GM23338 (cell line): Measurements from ENCODE around the gene TNPO1. TPM values are rescaled to one million over a fixed set of nuclear protein-coding genes. Genes with fewer than 3 reads are reported as not detected.

Source experiments
- ATAC-seq: fragments of 200-7000 bp; cut with Tn5 transposase; 3 replicates; pipeline ENCODE4 v1.9.1; 2020
- DNase-seq: peaks from one replicate; pipeline ENCODE4 v3.0.0-alpha.2; 2015; ENCODE audit warnings: low spot score
- H2AFZ ChIP-seq: fragments of 200-600 bp; sonication (generic); 2 replicates; pipeline ENCODE4 v1.8.0; 2016; ENCODE audit warnings: antibody characterized with exemption, mild to moderate bottlenecking, moderate library complexity
- H3F3A ChIP-seq: fragments of 200-600 bp; sonication (generic); replicated peaks from 2 replicates; pipeline ENCODE4 v1.8.0; 2017; ENCODE audit warnings: antibody characterized with exemption, mixed run types, low read depth
- H3K27ac ChIP-seq: fragments of 200-600 bp; sonication (generic); 2 replicates; pipeline ENCODE4 v1.6.1; 2016; ENCODE audit warnings: low read depth
- H3K27me3 ChIP-seq: fragments of 200-600 bp; sonication (generic); 2 replicates; pipeline ENCODE4 v1.8.0; 2016; ENCODE audit warnings: mild to moderate bottlenecking, mixed run types, moderate library complexity; ENCODE audit not compliant: insufficient read depth
- H3K36me3 ChIP-seq: fragments of 200-600 bp; sonication (generic); 2 replicates; pipeline ENCODE4 v1.8.0; 2016; ENCODE audit warnings: mild to moderate bottlenecking; ENCODE audit not compliant: insufficient read depth
- H3K4me1 ChIP-seq: fragments of 200-600 bp; sonication (generic); 2 replicates; pipeline ENCODE4 v1.8.0; 2016; ENCODE audit warnings: mild to moderate bottlenecking, moderate library complexity; ENCODE audit not compliant: insufficient read depth
- H3K4me2 ChIP-seq: fragments of 200-600 bp; sonication (generic); 2 replicates; pipeline ENCODE4 v1.7.1; 2017; ENCODE audit warnings: mixed run types
- H3K4me3 ChIP-seq: fragments of 200-600 bp; sonication (generic); 2 replicates; pipeline ENCODE4 v1.6.1; 2016; ENCODE audit warnings: mixed run types
- H3K79me2 ChIP-seq: fragments of 200-600 bp; sonication (generic); replicated peaks from 2 replicates; pipeline ENCODE4 v1.8.0; 2017; ENCODE audit warnings: mild to moderate bottlenecking; ENCODE audit not compliant: insufficient read depth
- H3K9me2 ChIP-seq: fragments of 200-600 bp; sonication (generic); 2 replicates; pipeline ENCODE4 v1.8.0; 2017; ENCODE audit not compliant: insufficient read depth
- H4K20me1 ChIP-seq: fragments of 200-600 bp; sonication (generic); replicated peaks from 2 replicates; pipeline ENCODE4 v1.8.0; 2017; ENCODE audit warnings: mild to moderate bottlenecking; ENCODE audit not compliant: insufficient read depth
- H3K27ac Mint-ChIP-seq: 2 replicates; pipeline ENCODE4 v1.8.0; 2020; ENCODE audit warnings: inconsistent platforms, mild to moderate bottlenecking, moderate library complexity, mixed read lengths
- H3K27me3 Mint-ChIP-seq: 3 replicates; pipeline ENCODE4 v1.8.0; 2022; ENCODE audit warnings: low read depth, mild to moderate bottlenecking, moderate library complexity, mixed read lengths, inconsistent platforms; ENCODE audit not compliant: insufficient read depth, poor library complexity
- H3K36me3 Mint-ChIP-seq: 3 replicates; pipeline ENCODE4 v1.8.0; 2021; ENCODE audit warnings: low read depth, mild to moderate bottlenecking, inconsistent platforms, moderate library complexity, mixed read lengths
- H3K4me1 Mint-ChIP-seq: 3 replicates; pipeline ENCODE4 v1.8.0; 2020; ENCODE audit warnings: mild to moderate bottlenecking, inconsistent platforms, mixed read lengths
- H3K4me3 Mint-ChIP-seq: 3 replicates; pipeline ENCODE4 v1.8.0; 2021; ENCODE audit warnings: moderate library complexity, mild to moderate bottlenecking, inconsistent platforms, mixed read lengths
- H3K9me3 Mint-ChIP-seq: 3 replicates; pipeline ENCODE4 v1.8.0; 2020; ENCODE audit warnings: moderate library complexity, mild to moderate bottlenecking, inconsistent platforms, mixed read lengths
- CREB1 ChIP-seq: fragments of 250-450 bp; sonication (Bioruptor Pico); IDR thresholded peaks from 2 replicates; pipeline ENCODE4 v1.5.0; 2020; ENCODE audit warnings: low read depth, mild to moderate bottlenecking, moderate library complexity
- EZH2phosphoT487 ChIP-seq: fragments of 200-600 bp; sonication (generic); IDR thresholded peaks from one replicate; pipeline ENCODE4 v1.8.1; 2018; ENCODE audit warnings: antibody characterized with exemption; ENCODE audit not compliant: unreplicated experiment
- JUNB ChIP-seq: IDR thresholded peaks from one replicate; pipeline ENCODE4 v1.6.1; 2016; ENCODE audit warnings: antibody characterized with exemption; ENCODE audit not compliant: unreplicated experiment
- NANOG ChIP-seq: IDR thresholded peaks from 2 replicates; pipeline ENCODE4 v1.6.1; 2016; ENCODE audit warnings: antibody characterized with exemption, borderline replicate concordance
- POLR2AphosphoS5 ChIP-seq: IDR thresholded peaks from 2 replicates; pipeline ENCODE4 v1.6.1; 2016; ENCODE audit warnings: antibody characterized with exemption, low read depth
- STAT1 ChIP-seq: IDR thresholded peaks from one replicate; pipeline ENCODE4 v1.6.1; 2016; ENCODE audit warnings: antibody characterized with exemption; ENCODE audit not compliant: unreplicated experiment
- ZNF114 ChIP-seq: fragments of 250-450 bp; sonication (Bioruptor Pico); IDR thresholded peaks from 2 replicates; pipeline ENCODE4 v1.5.0; 2020; ENCODE audit warnings: mild to moderate bottlenecking, moderate library complexity
- ZNF331 ChIP-seq: fragments of 250-450 bp; sonication (Bioruptor Pico); IDR thresholded peaks from 2 replicates; pipeline ENCODE4 v1.5.0; 2020; ENCODE audit warnings: low read depth, mild to moderate bottlenecking, moderate library complexity
- polyA plus RNA-seq: library from polyadenylated mRNA; unstranded; fragments of >200 nt; fragmentation: Nextera tagmentation; extraction: Ambion mirVana; gene quantifications from 2 replicates; pipeline ENCODE4 v1.2.1, GENCODE V29; 2016
- total RNA-seq: library from RNA; depleted of rRNA; stranded (reverse); fragments of >200 nt; shearing (Covaris generic); gene quantifications from 2 replicates; pipeline ENCODE4 v1.2.3, GENCODE V29; 2014
- TF ChIP-seq, protein P1 (sequence below): IDR thresholded peaks from 2 replicates; pipeline ENCODE4 v1.6.1; 2016; ENCODE audit warnings: antibody characterized with exemption
- TF ChIP-seq, protein P2 (sequence below), 2 experiments: fragments of 200-600 bp in 1 of 2; sonication (generic) in 1 of 2; conservative IDR thresholded peaks; 2 replicates each; pipeline versions ENCODE4 v1.5.1 to v1.6.1; 2016 to 2017; ENCODE audit warnings: antibody characterized with exemption in 2 of 2, low read depth in 2 of 2, mild to moderate bottlenecking in 2 of 2, moderate library complexity in 1 of 2
- TF ChIP-seq, protein P3 (sequence below): IDR thresholded peaks from one replicate; pipeline ENCODE4 v1.6.1; 2018; ENCODE audit warnings: antibody characterized with exemption; ENCODE audit not compliant: unreplicated experiment
- TF ChIP-seq, protein P4 (sequence below): fragments of 250-450 bp; sonication (Bioruptor Pico); IDR thresholded peaks from 2 replicates; pipeline ENCODE4 v1.5.0; 2020; ENCODE audit warnings: mild to moderate bottlenecking, moderate library complexity

Gene TNPO1
- total and polyA plus RNA-seq, 2 experiments from 2014 or later = 117 to 197 TPM

DNA sequence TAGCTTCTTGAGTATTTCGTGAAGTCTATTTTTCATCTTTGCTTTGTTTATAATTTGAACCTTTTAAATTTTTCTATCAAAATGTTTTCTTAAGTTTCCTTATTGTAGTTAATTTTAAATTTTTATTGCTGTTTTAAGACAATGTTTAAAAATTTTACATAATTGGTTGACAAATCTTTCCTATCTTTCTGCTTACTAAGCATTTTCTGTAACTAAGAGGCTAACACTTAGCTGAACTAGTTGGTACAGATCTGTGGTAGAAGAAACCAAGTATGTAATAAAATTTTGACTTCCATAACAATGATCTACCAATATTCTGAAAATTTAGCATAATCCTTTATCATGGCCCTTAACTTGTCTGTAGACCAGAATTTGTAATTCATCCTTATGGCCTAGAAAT lies 32.3 kb upstream of the TNPO1 start:
- H3K27me3 ChIP-seq = no peaks in the 10 kb centered on the region
- no peak overlapping the region for H3K4me2 ChIP-seq
- H2AFZ ChIP-seq = no peak overlapping the region
- Mint-ChIP-seq H3K4me1 (no peaks in the 10 kb centered on the region), H3K9me3 (no peaks in the 10 kb centered on the region), H3K4me3 (no peak overlapping the region), H3K36me3 (no peaks in the 10 kb centered on the region), H3K27me3 (peaks cover 4% of the 10 kb centered on the region), H3K27ac (no peak overlapping the region)
- no peaks in the 10 kb centered on the region for H3K79me2 ChIP-seq
- no peaks in the 10 kb centered on the region for H3K36me3 ChIP-seq
- H3K9me2 ChIP-seq = no peaks in the 10 kb centered on the region
- H4K20me1 ChIP-seq = no peaks in the 10 kb centered on the region
- H3K27ac ChIP-seq = no peak overlapping the region
- no peak for TF ChIP-seq NANOG
- TF ChIP-seq JUNB = no peak
- no peak for TF ChIP-seq POLR2AphosphoS5
- no peak for TF ChIP-seq ZNF331 (CRISPR knock-in tag)
- TF ChIP-seq STAT1 = no peak
- TF ChIP-seq, protein P1, sequence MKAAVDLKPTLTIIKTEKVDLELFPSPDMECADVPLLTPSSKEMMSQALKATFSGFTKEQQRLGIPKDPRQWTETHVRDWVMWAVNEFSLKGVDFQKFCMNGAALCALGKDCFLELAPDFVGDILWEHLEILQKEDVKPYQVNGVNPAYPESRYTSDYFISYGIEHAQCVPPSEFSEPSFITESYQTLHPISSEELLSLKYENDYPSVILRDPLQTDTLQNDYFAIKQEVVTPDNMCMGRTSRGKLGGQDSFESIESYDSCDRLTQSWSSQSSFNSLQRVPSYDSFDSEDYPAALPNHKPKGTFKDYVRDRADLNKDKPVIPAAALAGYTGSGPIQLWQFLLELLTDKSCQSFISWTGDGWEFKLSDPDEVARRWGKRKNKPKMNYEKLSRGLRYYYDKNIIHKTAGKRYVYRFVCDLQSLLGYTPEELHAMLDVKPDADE = no peak
- TF ChIP-seq, protein P2, sequence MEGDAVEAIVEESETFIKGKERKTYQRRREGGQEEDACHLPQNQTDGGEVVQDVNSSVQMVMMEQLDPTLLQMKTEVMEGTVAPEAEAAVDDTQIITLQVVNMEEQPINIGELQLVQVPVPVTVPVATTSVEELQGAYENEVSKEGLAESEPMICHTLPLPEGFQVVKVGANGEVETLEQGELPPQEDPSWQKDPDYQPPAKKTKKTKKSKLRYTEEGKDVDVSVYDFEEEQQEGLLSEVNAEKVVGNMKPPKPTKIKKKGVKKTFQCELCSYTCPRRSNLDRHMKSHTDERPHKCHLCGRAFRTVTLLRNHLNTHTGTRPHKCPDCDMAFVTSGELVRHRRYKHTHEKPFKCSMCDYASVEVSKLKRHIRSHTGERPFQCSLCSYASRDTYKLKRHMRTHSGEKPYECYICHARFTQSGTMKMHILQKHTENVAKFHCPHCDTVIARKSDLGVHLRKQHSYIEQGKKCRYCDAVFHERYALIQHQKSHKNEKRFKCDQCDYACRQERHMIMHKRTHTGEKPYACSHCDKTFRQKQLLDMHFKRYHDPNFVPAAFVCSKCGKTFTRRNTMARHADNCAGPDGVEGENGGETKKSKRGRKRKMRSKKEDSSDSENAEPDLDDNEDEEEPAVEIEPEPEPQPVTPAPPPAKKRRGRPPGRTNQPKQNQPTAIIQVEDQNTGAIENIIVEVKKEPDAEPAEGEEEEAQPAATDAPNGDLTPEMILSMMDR (conservative IDR thresholded peaks at IDR 0.05; ENCODE audit: low read depth in 2 of 2) = no peak
- TF ChIP-seq, protein P3, sequence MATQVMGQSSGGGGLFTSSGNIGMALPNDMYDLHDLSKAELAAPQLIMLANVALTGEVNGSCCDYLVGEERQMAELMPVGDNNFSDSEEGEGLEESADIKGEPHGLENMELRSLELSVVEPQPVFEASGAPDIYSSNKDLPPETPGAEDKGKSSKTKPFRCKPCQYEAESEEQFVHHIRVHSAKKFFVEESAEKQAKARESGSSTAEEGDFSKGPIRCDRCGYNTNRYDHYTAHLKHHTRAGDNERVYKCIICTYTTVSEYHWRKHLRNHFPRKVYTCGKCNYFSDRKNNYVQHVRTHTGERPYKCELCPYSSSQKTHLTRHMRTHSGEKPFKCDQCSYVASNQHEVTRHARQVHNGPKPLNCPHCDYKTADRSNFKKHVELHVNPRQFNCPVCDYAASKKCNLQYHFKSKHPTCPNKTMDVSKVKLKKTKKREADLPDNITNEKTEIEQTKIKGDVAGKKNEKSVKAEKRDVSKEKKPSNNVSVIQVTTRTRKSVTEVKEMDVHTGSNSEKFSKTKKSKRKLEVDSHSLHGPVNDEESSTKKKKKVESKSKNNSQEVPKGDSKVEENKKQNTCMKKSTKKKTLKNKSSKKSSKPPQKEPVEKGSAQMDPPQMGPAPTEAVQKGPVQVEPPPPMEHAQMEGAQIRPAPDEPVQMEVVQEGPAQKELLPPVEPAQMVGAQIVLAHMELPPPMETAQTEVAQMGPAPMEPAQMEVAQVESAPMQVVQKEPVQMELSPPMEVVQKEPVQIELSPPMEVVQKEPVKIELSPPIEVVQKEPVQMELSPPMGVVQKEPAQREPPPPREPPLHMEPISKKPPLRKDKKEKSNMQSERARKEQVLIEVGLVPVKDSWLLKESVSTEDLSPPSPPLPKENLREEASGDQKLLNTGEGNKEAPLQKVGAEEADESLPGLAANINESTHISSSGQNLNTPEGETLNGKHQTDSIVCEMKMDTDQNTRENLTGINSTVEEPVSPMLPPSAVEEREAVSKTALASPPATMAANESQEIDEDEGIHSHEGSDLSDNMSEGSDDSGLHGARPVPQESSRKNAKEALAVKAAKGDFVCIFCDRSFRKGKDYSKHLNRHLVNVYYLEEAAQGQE = no peak
- TF ChIP-seq CREB1 (CRISPR knock-in tag) = no peak
- TF ChIP-seq EZH2phosphoT487 = no peak
- TF ChIP-seq ZNF114 (CRISPR knock-in tag) = no peak
- TF ChIP-seq, protein P4, sequence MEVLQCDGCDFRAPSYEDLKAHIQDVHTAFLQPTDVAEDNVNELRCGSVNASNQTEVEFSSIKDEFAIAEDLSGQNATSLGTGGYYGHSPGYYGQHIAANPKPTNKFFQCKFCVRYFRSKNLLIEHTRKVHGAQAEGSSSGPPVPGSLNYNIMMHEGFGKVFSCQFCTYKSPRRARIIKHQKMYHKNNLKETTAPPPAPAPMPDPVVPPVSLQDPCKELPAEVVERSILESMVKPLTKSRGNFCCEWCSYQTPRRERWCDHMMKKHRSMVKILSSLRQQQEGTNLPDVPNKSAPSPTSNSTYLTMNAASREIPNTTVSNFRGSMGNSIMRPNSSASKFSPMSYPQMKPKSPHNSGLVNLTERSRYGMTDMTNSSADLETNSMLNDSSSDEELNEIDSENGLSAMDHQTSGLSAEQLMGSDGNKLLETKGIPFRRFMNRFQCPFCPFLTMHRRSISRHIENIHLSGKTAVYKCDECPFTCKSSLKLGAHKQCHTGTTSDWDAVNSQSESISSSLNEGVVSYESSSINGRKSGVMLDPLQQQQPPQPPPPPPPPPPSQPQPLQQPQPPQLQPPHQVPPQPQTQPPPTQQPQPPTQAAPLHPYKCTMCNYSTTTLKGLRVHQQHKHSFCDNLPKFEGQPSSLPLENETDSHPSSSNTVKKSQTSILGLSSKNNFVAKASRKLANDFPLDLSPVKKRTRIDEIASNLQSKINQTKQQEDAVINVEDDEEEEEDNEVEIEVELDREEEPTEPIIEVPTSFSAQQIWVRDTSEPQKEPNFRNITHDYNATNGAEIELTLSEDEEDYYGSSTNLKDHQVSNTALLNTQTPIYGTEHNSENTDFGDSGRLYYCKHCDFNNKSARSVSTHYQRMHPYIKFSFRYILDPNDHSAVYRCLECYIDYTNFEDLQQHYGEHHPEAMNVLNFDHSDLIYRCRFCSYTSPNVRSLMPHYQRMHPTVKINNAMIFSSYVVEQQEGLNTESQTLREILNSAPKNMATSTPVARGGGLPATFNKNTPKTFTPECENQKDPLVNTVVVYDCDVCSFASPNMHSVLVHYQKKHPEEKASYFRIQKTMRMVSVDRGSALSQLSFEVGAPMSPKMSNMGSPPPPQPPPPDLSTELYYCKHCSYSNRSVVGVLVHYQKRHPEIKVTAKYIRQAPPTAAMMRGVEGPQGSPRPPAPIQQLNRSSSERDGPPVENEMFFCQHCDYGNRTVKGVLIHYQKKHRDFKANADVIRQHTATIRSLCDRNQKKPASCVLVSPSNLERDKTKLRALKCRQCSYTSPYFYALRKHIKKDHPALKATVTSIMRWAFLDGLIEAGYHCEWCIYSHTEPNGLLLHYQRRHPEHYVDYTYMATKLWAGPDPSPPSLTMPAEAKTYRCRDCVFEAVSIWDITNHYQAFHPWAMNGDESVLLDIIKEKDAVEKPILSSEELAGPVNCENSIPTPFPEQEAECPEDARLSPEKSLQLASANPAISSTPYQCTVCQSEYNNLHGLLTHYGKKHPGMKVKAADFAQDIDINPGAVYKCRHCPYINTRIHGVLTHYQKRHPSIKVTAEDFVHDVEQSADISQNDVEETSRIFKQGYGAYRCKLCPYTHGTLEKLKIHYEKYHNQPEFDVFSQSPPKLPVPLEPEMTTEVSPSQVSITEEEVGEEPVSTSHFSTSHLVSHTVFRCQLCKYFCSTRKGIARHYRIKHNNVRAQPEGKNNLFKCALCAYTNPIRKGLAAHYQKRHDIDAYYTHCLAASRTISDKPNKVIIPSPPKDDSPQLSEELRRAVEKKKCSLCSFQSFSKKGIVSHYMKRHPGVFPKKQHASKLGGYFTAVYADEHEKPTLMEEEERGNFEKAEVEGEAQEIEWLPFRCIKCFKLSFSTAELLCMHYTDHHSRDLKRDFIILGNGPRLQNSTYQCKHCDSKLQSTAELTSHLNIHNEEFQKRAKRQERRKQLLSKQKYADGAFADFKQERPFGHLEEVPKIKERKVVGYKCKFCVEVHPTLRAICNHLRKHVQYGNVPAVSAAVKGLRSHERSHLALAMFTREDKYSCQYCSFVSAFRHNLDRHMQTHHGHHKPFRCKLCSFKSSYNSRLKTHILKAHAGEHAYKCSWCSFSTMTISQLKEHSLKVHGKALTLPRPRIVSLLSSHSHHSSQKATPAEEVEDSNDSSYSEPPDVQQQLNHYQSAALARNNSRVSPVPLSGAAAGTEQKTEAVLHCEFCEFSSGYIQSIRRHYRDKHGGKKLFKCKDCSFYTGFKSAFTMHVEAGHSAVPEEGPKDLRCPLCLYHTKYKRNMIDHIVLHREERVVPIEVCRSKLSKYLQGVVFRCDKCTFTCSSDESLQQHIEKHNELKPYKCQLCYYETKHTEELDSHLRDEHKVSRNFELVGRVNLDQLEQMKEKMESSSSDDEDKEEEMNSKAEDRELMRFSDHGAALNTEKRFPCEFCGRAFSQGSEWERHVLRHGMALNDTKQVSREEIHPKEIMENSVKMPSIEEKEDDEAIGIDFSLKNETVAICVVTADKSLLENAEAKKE (CRISPR knock-in tag) = no peak
- H3F3A ChIP-seq = no peaks in the 10 kb centered on the region
- ATAC-seq = no peak
- no peak overlapping the region for H3K4me3 ChIP-seq
- DNase-seq = no peak
- H3K4me1 ChIP-seq = no peaks in the 10 kb centered on the region
